Measurements from ENCODE around the gene EXOC3L1. TPM values are rescaled to one million over a fixed set of nuclear protein-coding genes. Genes with fewer than 3 reads are reported as not detected.

EXOC3L1 gene
- total RNA-seq, 1 donor from 2014 or later, result 3.9 TPM

- H3K36me3 ChIP-seq, result peaks cover 21% of the 10 kb centered on the region
- no peak for DNase-seq
- no peak overlapping the region for H3K27ac ChIP-seq (replicated peaks)
- H3K4me3 ChIP-seq, result no peak overlapping the region
- intact Hi-C loops (cut with micrococcal nuclease), result no loop called here
- H3K9me3 ChIP-seq (replicated peaks), result no peaks in the 10 kb centered on the region
- no peaks in the 10 kb centered on the region for H3K27me3 ChIP-seq (ENCODE audit: low read depth)
- TF ChIP-seq CTCF (IDR thresholded peaks at IDR 0.05; ENCODE audit: borderline replicate concordance), result no peak
- H3K4me1 ChIP-seq, result no peaks in the 10 kb centered on the region
These were observed 17.5 kb upstream of the EXOC3L1 start for GRCh38 chr16:67207249-67208091.

- Histone ChIP-seq H3K4me3 (no peak overlapping the region), H3K9me3 (replicated peaks) (no peaks in the 10 kb centered on the region), H3K27ac (replicated peaks) (no peak overlapping the region), H3K36me3 (peaks cover 27% of the 10 kb centered on the region), H3K27me3 (ENCODE audit: low read depth) (no peaks in the 10 kb centered on the region), H3K4me1 (no peaks in the 10 kb centered on the region)
- DNase-seq, result no peak
- TF ChIP-seq CTCF (IDR thresholded peaks at IDR 0.05; ENCODE audit: borderline replicate concordance), result no peak
- intact Hi-C loops (cut with micrococcal nuclease), result no loop called here
These were observed 16.9 kb upstream of the EXOC3L1 start for GRCh38 chr16:67206838-67207248.

- Histone ChIP-seq H3K27me3 (ENCODE audit: low read depth) (no peaks in the 10 kb centered on the region), H3K4me3 (no peak overlapping the region), H3K36me3 (peaks cover 33% of the 10 kb centered on the region), H3K27ac (replicated peaks) (no peak overlapping the region), H3K9me3 (replicated peaks) (no peaks in the 10 kb centered on the region), H3K4me1 (no peaks in the 10 kb centered on the region)
- intact Hi-C loops (cut with micrococcal nuclease), result no loop called here
- no peak for DNase-seq
- TF ChIP-seq CTCF (IDR thresholded peaks at IDR 0.05; ENCODE audit: borderline replicate concordance), result no peak
These were observed 16.3 kb upstream of the EXOC3L1 start for GRCh38 chr16:67206129-67206837.

- no peak for DNase-seq
- no peak for TF ChIP-seq CTCF (IDR thresholded peaks at IDR 0.05; ENCODE audit: borderline replicate concordance)
- intact Hi-C loops (cut with micrococcal nuclease), result no loop called here
- peaks cover 42% of the 10 kb centered on the region for H3K36me3 ChIP-seq
- H3K27me3 ChIP-seq (ENCODE audit: low read depth), result no peaks in the 10 kb centered on the region
- peaks cover 5% of the 10 kb centered on the region for H3K4me1 ChIP-seq
- no peak overlapping the region for H3K4me3 ChIP-seq
- H3K9me3 ChIP-seq (replicated peaks), result no peaks in the 10 kb centered on the region
- no peak overlapping the region for H3K27ac ChIP-seq (replicated peaks)
These were observed 14.1 kb upstream of the EXOC3L1 start for GRCh38 chr16:67204076-67204475.

- intact Hi-C loops (cut with micrococcal nuclease), result no loop called here
- peaks cover 15% of the 10 kb centered on the region for H3K4me1 ChIP-seq
- TF ChIP-seq CTCF (IDR thresholded peaks at IDR 0.05; ENCODE audit: borderline replicate concordance), result no peak
- DNase-seq, result no peak
- H3K36me3 ChIP-seq, result peaks cover 46% of the 10 kb centered on the region
- no peak overlapping the region for H3K4me3 ChIP-seq
- H3K9me3 ChIP-seq (replicated peaks), result no peaks in the 10 kb centered on the region
- no peak overlapping the region for H3K27ac ChIP-seq (replicated peaks)
- H3K27me3 ChIP-seq (ENCODE audit: low read depth), result no peaks in the 10 kb centered on the region
These were observed 13.1 kb upstream of the EXOC3L1 start for GRCh38 chr16:67202956-67203493.

Data from left ventricle myocardium inferior (tissue), 1 donor.